GM08714 (cell line): Measurements from ENCODE around the gene GTF2E1.
"Not testable (repeated sequence)": the region's sequence is repeated elsewhere in the genome, so short reads cannot be mapped to it uniquely, and the experiment has no call there.

Experiments
- H3K4me3 ChIP-seq: fragments of 200-500 bp; sonication (Bioruptor generic); 2 replicates; pipeline ENCODE4 v1.5.1; 2014; ENCODE audit warnings: mild to moderate bottlenecking, low read length, inconsistent platforms
- ZNF274 ChIP-seq: IDR thresholded peaks from 2 replicates; pipeline ENCODE4 v1.6.1; 2012; ENCODE audit warnings: mild to moderate bottlenecking, low read depth, low read length

GTF2E1 gene

GRCh38 chr3:120769436-120769835, 26.9 kb downstream of the GTF2E1 start:
- TF ChIP-seq ZNF274 = no peak
- H3K4me3 ChIP-seq = no peak overlapping the region

- H3K4me3 ChIP-seq = no peak overlapping the region
- no peak for TF ChIP-seq ZNF274
These were observed 28.3 kb downstream of the GTF2E1 start for GRCh38 chr3:120770891-120771290.

- H3K4me3 ChIP-seq = no peak overlapping the region
- no peak for TF ChIP-seq ZNF274
These were observed 29.5 kb downstream of the GTF2E1 start for GRCh38 chr3:120772081-120772480.

GRCh38 chr3:120773932-120774331, 31.4 kb downstream of the GTF2E1 start:
- no peak for TF ChIP-seq ZNF274
- H3K4me3 ChIP-seq = no peak overlapping the region

- TF ChIP-seq ZNF274 = no peak
- H3K4me3 ChIP-seq = no peak overlapping the region
These were observed 32.9 kb downstream of the GTF2E1 start for GRCh38 chr3:120775411-120775810.

GRCh38 chr3:120778776-120779175, 36.2 kb downstream of the GTF2E1 start:
- H3K4me3 ChIP-seq = no peak overlapping the region
- no peak for TF ChIP-seq ZNF274

- TF ChIP-seq ZNF274 = no peak
- no peak overlapping the region for H3K4me3 ChIP-seq
These were observed 38.4 kb downstream of the GTF2E1 start for GRCh38 chr3:120780977-120781376.

DNA sequence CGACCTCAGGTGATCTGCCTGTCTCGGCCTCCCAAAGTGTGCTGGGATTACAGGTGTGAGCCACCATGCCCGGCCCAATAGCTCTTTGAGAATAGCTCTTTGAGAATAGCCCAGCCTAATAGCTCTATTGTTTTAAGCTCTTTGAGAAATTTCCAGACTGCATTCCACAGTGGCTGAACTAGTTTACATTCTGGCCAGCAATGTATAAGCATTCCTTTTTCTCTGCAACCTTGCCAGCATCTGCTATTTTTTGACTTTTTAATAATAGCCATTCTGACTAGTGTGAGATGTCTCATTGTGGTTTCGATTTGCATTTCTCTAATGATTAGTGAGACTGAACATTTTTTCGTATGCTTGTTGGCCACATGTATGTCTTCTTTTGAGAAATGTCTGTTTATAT, 43.3 kb downstream of the GTF2E1 start:
- not testable (repeated sequence) for H3K4me3 ChIP-seq

- H3K4me3 ChIP-seq = no peak overlapping the region
- no peak for TF ChIP-seq ZNF274
These were observed 48.5 kb downstream of the GTF2E1 start for GRCh38 chr3:120791010-120791409.

- H3K4me3 ChIP-seq = no peak overlapping the region
- no peak for TF ChIP-seq ZNF274
These were observed 49.4 kb downstream of the GTF2E1 start for GRCh38 chr3:120791913-120792312.

GRCh38 chr3:120793601-120794000, 51.1 kb downstream of the GTF2E1 start:
- TF ChIP-seq ZNF274 = no peak
- H3K4me3 ChIP-seq = no peak overlapping the region

GRCh38 chr3:120795017-120795648, 52.6 kb downstream of the GTF2E1 start:
- TF ChIP-seq ZNF274 = no peak
- H3K4me3 ChIP-seq = no peak overlapping the region

GRCh38 chr3:120795959-120796358, 53.4 kb downstream of the GTF2E1 start:
- no peak for TF ChIP-seq ZNF274
- H3K4me3 ChIP-seq = no peak overlapping the region

GRCh38 chr3:120796976-120797375, 54.4 kb downstream of the GTF2E1 start:
- TF ChIP-seq ZNF274 = no peak
- H3K4me3 ChIP-seq = no peak overlapping the region

- no peak for TF ChIP-seq ZNF274
- no peak overlapping the region for H3K4me3 ChIP-seq
These were observed 55.3 kb downstream of the GTF2E1 start for GRCh38 chr3:120797857-120798256.

- TF ChIP-seq ZNF274 = no peak
- H3K4me3 ChIP-seq = no peak overlapping the region
These were observed 55.8 kb downstream of the GTF2E1 start for GRCh38 chr3:120798346-120798745.
